ENCODE results near the gene ALX4. TPM values are rescaled to one million over a fixed set of nuclear protein-coding genes. Genes with fewer than 3 reads are reported as not detected.

The ALX4 gene
- polyA plus RNA-seq, 2 of the 4 experiments (the other 2 are of a cell fraction): 1.00 to 5.6 TPM

DNA sequence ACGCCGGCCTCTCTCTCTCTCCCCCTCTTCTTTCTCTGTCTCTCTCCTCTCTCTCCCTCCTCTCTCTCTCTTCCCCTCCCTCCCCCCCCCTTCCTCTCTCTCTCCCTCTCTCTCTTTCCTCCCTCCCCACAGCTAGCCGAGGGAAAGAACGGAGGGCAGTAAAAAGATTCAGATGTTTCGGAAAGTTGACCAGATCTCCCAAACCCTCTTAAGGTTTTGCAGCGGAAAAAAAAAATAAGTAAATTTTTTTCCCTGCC lies 195 bp upstream of the ALX4 start (continued):
- TF ChIP-seq RCOR1 (IDR thresholded peaks at IDR 0.05; ENCODE audit: low read depth, low read length): no peak
- TF ChIP-seq USF2 (IDR thresholded peaks at IDR 0.05): no peak
- no peak for TF ChIP-seq ZSCAN20 (CRISPR knock-in tag; IDR thresholded peaks at IDR 0.05)
- TF ChIP-seq ESRRA (IDR thresholded peaks at IDR 0.05; ENCODE audit: borderline replicate concordance, low read length): no peak
- TF ChIP-seq RFX5 (IDR thresholded peaks at IDR 0.05): no peak
- TF ChIP-seq HOXA7 (CRISPR knock-in tag; IDR thresholded peaks at IDR 0.05): no peak

DNA sequence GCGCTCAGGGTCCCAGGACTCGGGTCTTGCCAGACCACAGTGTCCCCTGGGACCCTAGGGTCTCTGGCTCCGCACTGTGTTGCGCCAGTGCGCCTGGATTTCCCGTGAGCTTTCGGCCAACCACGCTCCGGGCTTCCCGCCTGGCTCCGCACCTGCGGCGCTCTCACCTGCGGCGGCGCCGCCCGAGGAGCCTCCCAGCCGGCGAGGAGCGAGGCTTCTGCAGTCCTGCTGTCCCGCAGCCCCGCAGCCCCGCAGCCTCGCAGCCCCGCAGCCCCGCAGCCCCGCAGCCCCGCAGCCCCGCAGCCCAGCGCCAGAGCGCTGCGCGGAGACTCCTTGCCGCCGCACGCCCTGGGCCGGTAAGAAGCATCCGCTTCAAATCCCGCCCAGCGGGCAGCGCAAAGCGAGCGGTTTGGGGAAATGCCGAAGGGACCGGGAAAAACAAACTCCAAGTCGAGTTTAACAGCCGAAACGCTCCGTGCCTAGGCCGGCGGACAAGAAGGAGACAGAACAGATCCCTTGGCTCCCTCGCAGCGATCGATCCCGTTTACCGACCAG lies 939 bp downstream of the ALX4 start:
- peak overlapping the region; percentile 74 to 93 for H3K27ac ChIP-seq
- TF ChIP-seq, protein P1, sequence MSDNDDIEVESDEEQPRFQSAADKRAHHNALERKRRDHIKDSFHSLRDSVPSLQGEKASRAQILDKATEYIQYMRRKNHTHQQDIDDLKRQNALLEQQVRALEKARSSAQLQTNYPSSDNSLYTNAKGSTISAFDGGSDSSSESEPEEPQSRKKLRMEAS (IDR thresholded peaks at IDR 0.05): no peak
- TF ChIP-seq CBX2 (IDR thresholded peaks at IDR 0.05; ENCODE audit: borderline replicate concordance, low read depth): no peak
- no peak for TF ChIP-seq FOSB (CRISPR knock-in tag; IDR thresholded peaks at IDR 0.05)
- TF ChIP-seq, protein P2, sequence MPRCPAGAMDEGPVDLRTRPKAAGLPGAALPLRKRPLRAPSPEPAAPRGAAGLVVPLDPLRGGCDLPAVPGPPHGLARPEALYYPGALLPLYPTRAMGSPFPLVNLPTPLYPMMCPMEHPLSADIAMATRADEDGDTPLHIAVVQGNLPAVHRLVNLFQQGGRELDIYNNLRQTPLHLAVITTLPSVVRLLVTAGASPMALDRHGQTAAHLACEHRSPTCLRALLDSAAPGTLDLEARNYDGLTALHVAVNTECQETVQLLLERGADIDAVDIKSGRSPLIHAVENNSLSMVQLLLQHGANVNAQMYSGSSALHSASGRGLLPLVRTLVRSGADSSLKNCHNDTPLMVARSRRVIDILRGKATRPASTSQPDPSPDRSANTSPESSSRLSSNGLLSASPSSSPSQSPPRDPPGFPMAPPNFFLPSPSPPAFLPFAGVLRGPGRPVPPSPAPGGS (IDR thresholded peaks at IDR 0.05): no peak
- no peak for DNase-seq (ENCODE audit: low read depth in 1 of 2, low spot score in 1 of 2)
- peak overlapping the region; percentile 86 for H3K4me2 ChIP-seq
- H3K9me3 ChIP-seq: no peaks in the 10 kb centered on the region
- ChIA-PET CTCF (interaction anchor here (0.8 to 1.9 kb wide), 4 partner anchors 18 to 51 kb away, joined by 3 to 8 read pairs (median 4); no protein-coding TSS in a partner anchor), POLR2A (interaction anchor here (1.0 kb wide), 1 partner anchor 8 kb away, joined by 3 read pairs; no protein-coding TSS in a partner anchor)
- FAIRE-seq: no peak
- H3K4me1 ChIP-seq: peaks cover 8% of the 10 kb centered on the region; the same call in 2 of the 3 replicates
- H3K4me3 ChIP-seq: peak overlapping the region; percentile 56
- ATAC-seq: no peak
- 80% methylated on average over 30 of the region's 57 CpGs for WGBS (ENCODE audit: missing lambda C conversion rate)

DNA sequence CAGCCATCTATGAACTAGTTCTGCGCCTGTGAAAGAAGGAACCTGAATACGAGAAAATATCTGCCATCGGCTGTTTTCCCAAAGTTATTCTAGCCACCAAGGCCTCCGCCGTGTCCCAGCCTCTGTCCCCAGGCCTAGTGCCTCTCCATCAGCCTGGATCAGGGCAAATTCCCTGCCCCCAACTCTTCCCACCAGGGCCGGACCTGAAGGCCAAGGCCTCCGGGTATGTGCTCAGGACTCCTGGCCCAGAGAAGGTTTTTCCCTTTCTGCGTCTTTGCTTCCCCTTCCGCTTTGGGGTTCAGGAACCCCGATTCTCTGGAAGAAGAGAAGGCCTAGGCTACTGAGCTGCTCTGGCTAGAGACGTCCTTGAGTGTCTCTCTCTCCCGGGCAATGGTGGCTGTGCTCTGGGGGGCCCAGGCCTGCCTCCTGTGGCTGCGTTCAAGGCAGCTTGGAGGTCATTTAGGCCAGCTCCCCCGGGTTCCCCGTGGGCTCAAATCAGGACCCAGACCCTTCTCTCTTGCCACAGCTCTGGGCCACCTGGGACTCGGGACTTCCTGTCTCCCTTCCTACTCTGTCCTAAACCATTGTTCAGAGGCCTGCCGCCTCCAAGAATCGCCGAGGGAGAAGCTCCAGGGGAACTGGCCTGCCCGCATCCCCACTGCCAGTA lies 1.6 kb downstream of the ALX4 start:
- Histone ChIP-seq H3K4me2 (peak overlapping the region; percentile 86; the same call in 2 of the 3 replicates), H3K4me3 (no peak overlapping the region), H3K9me3 (no peaks in the 10 kb centered on the region), H3K4me1 (peaks cover 8% of the 10 kb centered on the region; the same call in 2 of the 3 replicates), H3K27ac (peak overlapping the region in 1 of 2 experiments; percentile 93; a peak in 3 of 6 replicates)
- ChIA-PET CTCF (interaction anchor here (0.8 to 1.6 kb wide), 3 partner anchors 18 to 50 kb away, joined by 3 to 6 read pairs (median 3); no protein-coding TSS in a partner anchor), POLR2A (interaction anchor here (1.5 kb wide), 1 partner anchor 9 kb away, joined by 3 read pairs; no protein-coding TSS in a partner anchor)
- ATAC-seq (no peak), FAIRE-seq (no peak), DNase-seq (ENCODE audit: low read depth in 1 of 2, low spot score in 1 of 2) (no peak)
- TF ChIP-seq ZFP36 (IDR thresholded peaks at IDR 0.05; ENCODE audit: borderline replicate concordance, partially characterized antibody): no peak
- TF ChIP-seq, protein P3, sequence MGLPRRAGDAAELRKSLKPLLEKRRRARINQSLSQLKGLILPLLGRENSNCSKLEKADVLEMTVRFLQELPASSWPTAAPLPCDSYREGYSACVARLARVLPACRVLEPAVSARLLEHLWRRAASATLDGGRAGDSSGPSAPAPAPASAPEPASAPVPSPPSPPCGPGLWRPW (IDR thresholded peaks at IDR 0.05): no peak
- TF ChIP-seq MAZ (IDR thresholded peaks at IDR 0.05; ENCODE audit: borderline replicate concordance, low read depth, low read length): no peak
- no peak for TF ChIP-seq FOSL2 (IDR thresholded peaks at IDR 0.05)
- no peak for TF ChIP-seq FOSL2 (CRISPR knock-in tag; IDR thresholded peaks at IDR 0.05)
- no peak for TF ChIP-seq MAFK (IDR thresholded peaks at IDR 0.05; ENCODE audit: partially characterized antibody)
- no peak for TF ChIP-seq JUNB (IDR thresholded peaks at IDR 0.05)
- TF ChIP-seq TP53 (CRISPR knock-in tag; IDR thresholded peaks at IDR 0.05): no peak
- no peak for TF ChIP-seq EHF (CRISPR knock-in tag; IDR thresholded peaks at IDR 0.05)
- TF ChIP-seq RAD21 (conservative IDR thresholded peaks at IDR 0.05 in 1 of 2, IDR thresholded peaks at IDR 0.05 in 1 of 2): no peak
- WGBS (ENCODE audit: missing lambda C conversion rate): 89% methylated on average over 19 of the region's 20 CpGs

All from A549 (cell line).